Measurements from ENCODE around the gene CLEC20A.

Gene CLEC20A

GRCh38 chr1:178500091-178500770, 3.5 kb upstream of the CLEC20A start:
- no peak overlapping the region for H3K27ac Mint-ChIP-seq
- no peak overlapping the region for H3K4me3 Mint-ChIP-seq
- no peaks in the 10 kb centered on the region for H3K36me3 Mint-ChIP-seq
- no peak for DNase-seq (ENCODE audit: low spot score in 2 of 2)
- ATAC-seq (ENCODE audit: low read depth): no peak
- no peaks in the 10 kb centered on the region for H3K9me3 Mint-ChIP-seq
- peaks cover 16% of the 10 kb centered on the region for H3K27me3 Mint-ChIP-seq
- H3K4me1 Mint-ChIP-seq: peaks cover 2% of the 10 kb centered on the region

GRCh38 chr1:178498896-178499675, 2.3 kb upstream of the CLEC20A start:
- no peak overlapping the region for H3K27ac Mint-ChIP-seq
- peaks cover 12% of the 10 kb centered on the region for H3K27me3 Mint-ChIP-seq
- H3K4me3 Mint-ChIP-seq: no peak overlapping the region
- H3K9me3 Mint-ChIP-seq: no peaks in the 10 kb centered on the region
- ATAC-seq (ENCODE audit: low read depth): no peak
- peaks cover 2% of the 10 kb centered on the region for H3K36me3 Mint-ChIP-seq
- DNase-seq (ENCODE audit: low spot score in 2 of 2): no peak
- peaks cover 2% of the 10 kb centered on the region for H3K4me1 Mint-ChIP-seq

- no peak overlapping the region for H3K4me3 Mint-ChIP-seq
- ATAC-seq (ENCODE audit: low read depth) (no peak), DNase-seq (ENCODE audit: low spot score in 2 of 2) (no peak)
- H3K4me1 Mint-ChIP-seq: peaks cover 2% of the 10 kb centered on the region
- peaks cover 2% of the 10 kb centered on the region for H3K36me3 Mint-ChIP-seq
- no peak overlapping the region for H3K27ac Mint-ChIP-seq
- no peaks in the 10 kb centered on the region for H3K9me3 Mint-ChIP-seq
- peaks cover 5% of the 10 kb centered on the region for H3K27me3 Mint-ChIP-seq
These were observed 1.2 kb upstream of the CLEC20A start for GRCh38 chr1:178497903-178498478.

GRCh38 chr1:178495741-178496409, 889 bp downstream of the CLEC20A start:
- H3K36me3 Mint-ChIP-seq: peaks cover 2% of the 10 kb centered on the region
- H3K9me3 Mint-ChIP-seq: no peaks in the 10 kb centered on the region

GRCh38 chr1:178495158-178495557, 1.6 kb downstream of the CLEC20A start:
- no peak overlapping the region for H3K27ac Mint-ChIP-seq
- no peak for DNase-seq (ENCODE audit: low spot score in 2 of 2)
- no peak for ATAC-seq (ENCODE audit: low read depth)
- H3K36me3 Mint-ChIP-seq: peaks cover 2% of the 10 kb centered on the region
- peaks cover 1% of the 10 kb centered on the region for H3K27me3 Mint-ChIP-seq
- no peaks in the 10 kb centered on the region for H3K4me1 Mint-ChIP-seq
- no peak overlapping the region for H3K4me3 Mint-ChIP-seq
- no peaks in the 10 kb centered on the region for H3K9me3 Mint-ChIP-seq

More at GRCh38 chr1:178495741-178496409, 889 bp downstream of the CLEC20A start:
- no peak for ATAC-seq (ENCODE audit: low read depth)
- H3K4me1 Mint-ChIP-seq: no peaks in the 10 kb centered on the region
- no peak overlapping the region for H3K27ac Mint-ChIP-seq
- peaks cover 1% of the 10 kb centered on the region for H3K27me3 Mint-ChIP-seq
- H3K4me3 Mint-ChIP-seq: no peak overlapping the region
- no peak for DNase-seq (ENCODE audit: low spot score in 2 of 2)

- Mint-ChIP-seq H3K9me3 (no peaks in the 10 kb centered on the region), H3K4me1 (no peaks in the 10 kb centered on the region), H3K27ac (no peak overlapping the region), H3K27me3 (peaks cover 1% of the 10 kb centered on the region), H3K4me3 (no peak overlapping the region), H3K36me3 (peaks cover 2% of the 10 kb centered on the region)
- no peak for ATAC-seq (ENCODE audit: low read depth)
- no peak for DNase-seq (ENCODE audit: low spot score in 2 of 2)
These were observed 2.2 kb downstream of the CLEC20A start for GRCh38 chr1:178494569-178494971.

- no peak overlapping the region for H3K27ac Mint-ChIP-seq
- H3K4me1 Mint-ChIP-seq: no peaks in the 10 kb centered on the region
- H3K4me3 Mint-ChIP-seq: no peak overlapping the region
- H3K27me3 Mint-ChIP-seq: peaks cover 3% of the 10 kb centered on the region
- DNase-seq (ENCODE audit: low spot score in 2 of 2) (no peak), ATAC-seq (ENCODE audit: low read depth) (no peak)
- no peaks in the 10 kb centered on the region for H3K9me3 Mint-ChIP-seq
- peaks cover 2% of the 10 kb centered on the region for H3K36me3 Mint-ChIP-seq
These were observed 3.4 kb downstream of the CLEC20A start for GRCh38 chr1:178493301-178493741.

- H3K27me3 Mint-ChIP-seq: peaks cover 6% of the 10 kb centered on the region
- H3K4me3 Mint-ChIP-seq: no peak overlapping the region
- no peak for ATAC-seq (ENCODE audit: low read depth)
- H3K27ac Mint-ChIP-seq: no peak overlapping the region
- H3K36me3 Mint-ChIP-seq: peaks cover 2% of the 10 kb centered on the region
- H3K4me1 Mint-ChIP-seq: peaks cover 3% of the 10 kb centered on the region
- DNase-seq (ENCODE audit: low spot score in 2 of 2): no peak
- H3K9me3 Mint-ChIP-seq: no peaks in the 10 kb centered on the region
These were observed 4.4 kb downstream of the CLEC20A start for GRCh38 chr1:178492341-178492740.

- DNase-seq (ENCODE audit: low spot score in 2 of 2) (no peak), ATAC-seq (ENCODE audit: low read depth) (no peak)
- Mint-ChIP-seq H3K9me3 (no peaks in the 10 kb centered on the region), H3K4me3 (no peak overlapping the region), H3K36me3 (peaks cover 2% of the 10 kb centered on the region), H3K27ac (no peak overlapping the region), H3K27me3 (peaks cover 6% of the 10 kb centered on the region), H3K4me1 (peaks cover 7% of the 10 kb centered on the region)
These were observed 5.0 kb downstream of the CLEC20A start for GRCh38 chr1:178491721-178492120.

GRCh38 chr1:178490967-178491366, 5.8 kb downstream of the CLEC20A start:
- Mint-ChIP-seq H3K4me3 (no peak overlapping the region), H3K4me1 (peaks cover 9% of the 10 kb centered on the region), H3K27ac (no peak overlapping the region), H3K27me3 (peaks cover 6% of the 10 kb centered on the region), H3K36me3 (peaks cover 2% of the 10 kb centered on the region), H3K9me3 (no peaks in the 10 kb centered on the region)
- DNase-seq (ENCODE audit: low spot score in 2 of 2): no peak
- no peak for ATAC-seq (ENCODE audit: low read depth)

- H3K9me3 Mint-ChIP-seq: no peaks in the 10 kb centered on the region
- ATAC-seq (ENCODE audit: low read depth) (no peak), DNase-seq (ENCODE audit: low spot score in 2 of 2) (no peak)
- H3K4me3 Mint-ChIP-seq: no peak overlapping the region
- peaks cover 4% of the 10 kb centered on the region for H3K27me3 Mint-ChIP-seq
- no peak overlapping the region for H3K27ac Mint-ChIP-seq
- peaks cover 16% of the 10 kb centered on the region for H3K4me1 Mint-ChIP-seq
- peaks cover 2% of the 10 kb centered on the region for H3K36me3 Mint-ChIP-seq
These were observed 6.6 kb downstream of the CLEC20A start for GRCh38 chr1:178490136-178490535.

- ATAC-seq (ENCODE audit: low read depth) (no peak), DNase-seq (ENCODE audit: low spot score in 2 of 2) (no peak)
- Mint-ChIP-seq H3K9me3 (no peaks in the 10 kb centered on the region), H3K4me1 (peaks cover 21% of the 10 kb centered on the region), H3K4me3 (no peak overlapping the region), H3K27ac (no peak overlapping the region), H3K27me3 (peaks cover 4% of the 10 kb centered on the region), H3K36me3 (no peaks in the 10 kb centered on the region)
These were observed 7.4 kb downstream of the CLEC20A start for GRCh38 chr1:178489399-178489798.

GRCh38 chr1:178488393-178488792, 8.4 kb downstream of the CLEC20A start:
- H3K4me3 Mint-ChIP-seq: no peak overlapping the region
- no peaks in the 10 kb centered on the region for H3K9me3 Mint-ChIP-seq
- DNase-seq (ENCODE audit: low spot score in 2 of 2) (no peak), ATAC-seq (ENCODE audit: low read depth) (no peak)
- peaks cover 4% of the 10 kb centered on the region for H3K27me3 Mint-ChIP-seq
- no peaks in the 10 kb centered on the region for H3K36me3 Mint-ChIP-seq
- no peak overlapping the region for H3K27ac Mint-ChIP-seq
- H3K4me1 Mint-ChIP-seq: peaks cover 21% of the 10 kb centered on the region

- H3K9me3 Mint-ChIP-seq: no peaks in the 10 kb centered on the region
- H3K27me3 Mint-ChIP-seq: peaks cover 4% of the 10 kb centered on the region
- H3K4me3 Mint-ChIP-seq: peak overlapping the region; percentile 69
- no peaks in the 10 kb centered on the region for H3K36me3 Mint-ChIP-seq
- H3K27ac Mint-ChIP-seq: peak overlapping the region; percentile 84
- H3K4me1 Mint-ChIP-seq: peaks cover 21% of the 10 kb centered on the region
- peak in 1 of 2 donors; percentile 29 for DNase-seq (ENCODE audit: low spot score in 2 of 2)
- peak; percentile 41 for ATAC-seq (ENCODE audit: low read depth)
These were observed 9.6 kb downstream of the CLEC20A start for GRCh38 chr1:178487070-178487615.

Data from memory B cell (primary cell).